GM12892 (cell line): ENCODE data around the gene GAB2.

Experiments
- POLR2A ChIP-seq: IDR thresholded peaks from 2 replicates; pipeline ENCODE4 v1.6.1; 2011; ENCODE audit warnings: low read depth, low read length, control low read depth
- POLR2AphosphoS5 ChIP-seq: IDR thresholded peaks from 2 replicates; pipeline ENCODE4 v1.6.1; 2011; ENCODE audit warnings: low read depth, low read length, control low read depth
- TAF1 ChIP-seq: IDR thresholded peaks from 2 replicates; pipeline ENCODE4 v1.6.1; 2011; ENCODE audit warnings: low read depth, mild to moderate bottlenecking, control low read depth, low read length, borderline replicate concordance

DNA sequence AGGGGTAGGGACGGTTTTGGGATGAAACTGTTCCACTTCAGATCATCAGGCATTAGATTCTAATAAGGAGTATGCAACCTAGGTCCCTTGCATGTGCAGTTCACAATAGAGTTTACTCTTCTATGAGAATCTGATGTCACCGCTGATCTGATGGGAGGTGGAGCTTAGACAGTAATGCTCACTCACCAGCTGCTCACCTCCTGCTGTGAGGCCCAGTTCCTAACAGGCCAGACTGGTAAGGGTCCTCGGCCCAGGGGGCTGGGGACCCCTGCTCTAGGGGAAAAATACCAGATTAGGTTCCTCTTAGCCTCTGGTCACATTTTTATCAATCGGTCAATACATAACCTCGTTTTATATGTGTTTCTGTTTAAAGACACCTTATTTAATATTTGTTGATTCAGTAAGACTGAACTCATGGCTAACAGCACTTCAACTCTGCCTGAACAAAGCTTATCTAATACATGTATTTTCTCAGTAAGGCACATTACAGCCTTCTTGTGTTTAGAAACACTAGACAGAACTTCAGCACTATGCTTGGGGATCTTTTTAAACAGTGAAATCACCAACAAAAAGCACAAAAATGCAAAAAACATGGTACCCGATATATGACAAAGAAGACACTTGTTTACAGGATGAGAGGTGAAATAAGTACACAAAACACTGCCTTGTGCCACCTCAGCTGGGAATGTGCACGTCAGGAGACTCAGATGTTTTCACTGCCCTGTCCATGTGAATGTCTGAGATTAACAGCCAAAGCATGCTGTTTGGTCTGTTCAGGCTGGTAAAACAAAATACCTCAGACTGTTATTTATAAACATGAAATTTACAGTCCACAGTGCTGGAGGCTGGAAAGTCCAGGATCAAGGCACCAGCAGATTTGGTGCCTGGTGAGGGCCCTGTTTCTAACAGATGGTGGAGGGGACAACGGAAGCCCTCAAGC, 121.4 kb downstream of the GAB2 start:
- TF ChIP-seq POLR2A (no peak), TAF1 (no peak), POLR2AphosphoS5 (no peak)
